ENCODE measurements around the gene ACOT12.
"Not testable (repeated sequence)": the region's sequence is repeated elsewhere in the genome, so short reads cannot be mapped to it uniquely, and the experiment has no call there.

ACOT12 gene

GRCh38 chr5:81336556-81336955 is 57.4 kb downstream of the ACOT12 start:
- DNase-seq: no peak

DNA sequence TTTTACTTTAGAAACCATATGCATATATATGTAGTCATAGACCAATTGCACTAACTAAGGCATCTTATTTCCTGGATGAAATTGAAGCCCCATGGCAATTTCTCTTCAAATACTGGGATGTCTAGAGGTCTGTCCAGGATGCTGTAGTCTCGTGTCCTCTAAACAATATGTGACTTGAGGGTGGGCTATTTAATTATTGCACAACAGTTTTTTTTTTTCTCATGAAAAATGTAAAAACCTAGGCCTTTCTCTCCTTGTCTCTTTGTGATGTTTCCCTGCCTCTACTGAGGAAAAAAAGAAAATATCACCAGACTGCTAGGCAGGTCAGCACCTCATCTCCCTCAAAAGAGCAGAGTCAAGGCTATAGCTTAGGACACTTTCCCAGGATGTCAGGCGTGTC is 58.0 kb downstream of the ACOT12 start:
- no peak for DNase-seq

DNA sequence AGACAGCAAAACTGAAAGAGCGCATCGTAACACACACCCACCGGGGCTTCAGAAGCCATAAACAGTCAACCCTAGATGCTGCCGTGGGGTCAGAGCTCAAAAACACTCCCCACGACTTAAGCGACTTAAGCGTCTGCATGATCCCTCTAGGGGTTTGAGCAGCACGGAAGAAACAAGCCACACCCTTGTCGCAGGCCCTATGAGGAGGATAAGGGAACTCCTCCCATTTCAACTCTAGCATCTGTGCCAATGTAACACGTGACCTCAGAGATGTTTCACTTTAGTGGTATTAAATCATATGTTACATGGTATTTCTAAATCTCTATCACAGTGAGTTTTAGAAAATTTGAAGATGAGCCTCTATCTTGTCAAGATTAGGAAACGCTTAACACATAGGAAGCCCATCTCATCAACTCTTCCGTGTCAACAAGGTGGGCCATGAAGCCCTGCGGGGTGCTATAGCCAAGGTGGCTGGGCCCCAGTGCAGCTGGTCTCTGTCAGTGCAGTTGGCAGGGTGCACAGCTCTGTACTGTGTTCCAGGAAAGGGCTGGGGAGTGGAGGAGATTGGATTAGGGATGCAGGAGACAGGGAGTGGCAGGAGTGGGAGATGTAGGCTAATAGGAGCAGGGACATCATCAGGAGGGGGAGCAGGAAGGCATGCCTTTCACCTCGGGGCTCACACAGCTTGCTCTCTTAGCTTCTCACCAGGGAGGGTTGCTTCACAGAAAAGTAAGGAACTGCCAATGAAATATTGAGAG is 59.5 kb downstream of the ACOT12 start:
- no peak for DNase-seq

- DNase-seq: no peak
Observed at GRCh38 chr5:81326554-81326953, 67.4 kb downstream of the ACOT12 start.

GRCh38 chr5:81317536-81317935 is 76.4 kb downstream of the ACOT12 start:
- DNase-seq: no peak

GRCh38 chr5:81316571-81316970 is 77.4 kb downstream of the ACOT12 start:
- DNase-seq: no peak

DNA sequence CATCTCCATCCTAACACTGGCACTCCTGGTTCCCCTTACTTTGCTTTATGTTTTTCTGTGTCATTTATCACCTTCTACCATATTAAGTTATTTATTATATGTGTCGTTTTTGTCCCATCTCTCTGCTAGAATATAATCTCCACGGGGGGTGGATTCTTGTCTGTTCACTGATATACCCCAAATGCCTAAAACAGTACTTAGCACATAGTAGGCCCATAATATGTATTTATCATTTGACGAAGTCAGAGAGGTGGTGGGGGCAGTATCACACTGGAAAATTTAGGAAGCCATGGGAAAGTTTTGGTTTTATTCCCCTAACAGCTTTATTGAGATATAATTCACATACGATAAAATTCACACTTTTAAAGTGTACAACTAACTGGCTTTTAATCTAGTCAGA is 78.1 kb downstream of the ACOT12 start:
- DNase-seq: no peak

- no peak for DNase-seq
Observed at GRCh38 chr5:81315336-81315735, 78.6 kb downstream of the ACOT12 start.

DNA sequence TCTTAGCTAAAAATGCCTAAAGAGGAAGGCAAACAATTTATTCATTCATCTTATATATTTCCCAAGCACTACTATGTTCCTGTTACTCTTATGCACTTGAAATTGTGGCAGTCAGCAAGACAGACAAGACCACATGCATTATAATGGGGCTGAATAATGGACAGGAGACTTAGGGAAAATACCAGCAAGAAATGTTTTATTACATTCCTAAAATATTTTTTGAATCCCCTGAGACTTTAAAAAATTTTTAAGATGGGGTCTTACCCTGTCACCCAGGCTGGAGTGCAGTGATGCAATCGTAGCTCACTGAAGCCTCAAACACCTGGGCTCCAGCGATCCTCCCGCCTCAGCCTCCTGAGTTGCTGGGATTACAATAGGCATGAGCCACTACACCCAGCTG is 79.4 kb downstream of the ACOT12 start:
- DNase-seq: no peak

DNA sequence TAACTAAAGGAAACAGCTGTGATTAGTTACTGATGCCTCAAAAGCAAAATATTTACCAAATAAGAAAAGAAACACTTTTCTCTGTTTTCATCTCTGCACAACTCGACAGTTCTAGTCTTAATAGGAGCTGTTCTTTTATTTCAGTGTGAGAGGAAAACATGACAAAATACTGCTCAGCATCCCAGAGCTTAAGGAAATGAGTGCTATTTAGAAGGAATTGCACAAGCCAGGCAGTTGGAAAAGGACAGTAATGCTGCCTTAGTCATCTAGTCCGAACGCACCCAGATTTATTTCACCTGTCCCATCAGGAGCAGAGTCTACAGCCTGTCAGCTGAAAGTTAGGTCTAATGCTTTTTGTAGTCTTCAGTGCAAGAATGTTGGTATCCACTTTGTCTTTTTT is 80.2 kb downstream of the ACOT12 start:
- no peak for DNase-seq

- DNase-seq: no peak
Observed at GRCh38 chr5:81313278-81313677, 80.7 kb downstream of the ACOT12 start.

DNA sequence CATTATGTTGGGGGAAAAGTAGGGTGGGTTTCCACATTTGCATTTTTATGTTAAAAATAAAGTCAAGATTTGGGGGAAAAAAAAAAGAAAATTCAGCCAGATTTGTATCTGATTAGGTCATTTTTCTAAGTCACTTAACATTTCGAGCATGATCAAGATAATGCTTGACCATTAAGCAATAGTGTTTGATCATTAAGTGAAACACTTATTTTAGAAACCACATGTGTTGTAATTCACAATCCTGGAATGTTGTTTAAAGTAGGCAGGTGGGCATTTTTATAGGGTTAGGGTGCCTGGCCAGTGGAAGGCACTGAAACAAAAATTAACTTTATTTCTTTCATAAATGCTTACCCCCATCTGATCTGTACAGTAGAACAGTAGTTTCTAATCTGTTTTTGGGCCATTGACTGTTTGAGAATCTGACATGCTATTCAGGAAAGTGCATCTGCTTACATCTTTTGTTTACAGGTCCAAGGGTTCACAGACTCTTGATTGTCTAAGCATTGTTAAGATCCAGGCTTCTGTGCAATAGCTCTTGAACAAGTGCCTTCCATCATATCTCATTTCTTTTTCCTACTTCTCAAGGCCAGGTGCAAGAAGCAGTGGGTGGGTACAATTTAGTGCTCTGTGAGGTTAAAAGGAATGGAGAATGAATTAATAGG is 83.4 kb downstream of the ACOT12 start:
- DNase-seq: no peak

- no peak for DNase-seq
Observed at GRCh38 chr5:81308836-81309235, 85.1 kb downstream of the ACOT12 start.

GRCh38 chr5:81305785-81306184 is 88.1 kb downstream of the ACOT12 start:
- DNase-seq: no peak

- no peak for DNase-seq
Observed at GRCh38 chr5:81303563-81303962, 90.4 kb downstream of the ACOT12 start.

- DNase-seq: no peak
Observed at GRCh38 chr5:81302596-81302995, 91.3 kb downstream of the ACOT12 start.

GRCh38 chr5:81301271-81302015 is 92.5 kb downstream of the ACOT12 start, which contains the start of gene ZCCHC9:
TSS of gene ZCCHC9 (plus strand) at chr5:81301587. CDS start at chr5:81304758, 3,171 bp downstream.
- DNase-seq: peak; percentile 97

- DNase-seq: no peak
Observed at GRCh38 chr5:81300921-81301270, 93.0 kb downstream of the ACOT12 start.

DNA sequence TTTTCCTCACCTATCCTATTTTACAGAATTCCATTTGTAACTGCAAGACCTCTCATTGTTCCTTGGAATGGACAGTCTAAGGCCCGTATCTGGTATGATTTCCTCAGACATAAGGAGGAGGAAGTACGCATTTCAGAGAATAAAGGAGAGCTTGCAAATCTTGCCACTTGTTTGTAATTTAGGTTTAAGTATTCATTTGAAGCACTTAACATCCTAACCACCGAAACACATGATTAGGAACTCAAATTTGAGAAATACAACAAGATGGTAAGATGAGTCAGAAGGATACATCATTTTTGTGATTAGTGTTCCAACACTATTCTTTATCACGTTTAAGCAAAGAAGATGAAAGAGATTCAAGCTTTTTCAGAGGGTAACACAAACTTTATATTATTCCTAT is 96.4 kb downstream of the ACOT12 start:
- no peak for DNase-seq

- not testable (repeated sequence) for DNase-seq
Observed at GRCh38 chr5:81294021-81294420, 99.9 kb downstream of the ACOT12 start.

GRCh38 chr5:81292130-81292529 is 101.8 kb downstream of the ACOT12 start:
- no peak for DNase-seq

DNA sequence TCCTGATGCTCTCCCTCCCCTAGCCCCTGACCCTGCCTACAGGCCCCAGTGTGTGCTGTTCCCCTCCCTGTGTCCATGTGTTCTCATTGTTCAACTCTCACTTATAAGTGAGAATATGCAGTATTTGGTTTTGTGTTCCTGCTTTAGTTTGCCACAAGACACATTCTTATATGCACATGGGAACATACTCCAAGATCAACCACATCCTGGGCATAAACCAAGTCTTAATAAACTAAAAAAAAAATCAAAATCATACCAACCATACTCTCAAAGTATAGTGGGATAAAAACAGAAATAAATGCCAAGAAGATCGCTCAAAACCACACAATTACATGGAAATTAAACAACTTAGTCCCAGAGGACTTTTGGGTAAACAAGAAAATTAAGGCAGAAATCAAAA is 103.8 kb downstream of the ACOT12 start:
- DNase-seq: no peak

- no peak for DNase-seq
Observed at GRCh38 chr5:81288021-81288433, 105.9 kb downstream of the ACOT12 start.

- DNase-seq: no peak
Observed at GRCh38 chr5:81286059-81286617, 107.8 kb downstream of the ACOT12 start.
